ENCODE measurements around the gene SYNDIG1.

DNA sequence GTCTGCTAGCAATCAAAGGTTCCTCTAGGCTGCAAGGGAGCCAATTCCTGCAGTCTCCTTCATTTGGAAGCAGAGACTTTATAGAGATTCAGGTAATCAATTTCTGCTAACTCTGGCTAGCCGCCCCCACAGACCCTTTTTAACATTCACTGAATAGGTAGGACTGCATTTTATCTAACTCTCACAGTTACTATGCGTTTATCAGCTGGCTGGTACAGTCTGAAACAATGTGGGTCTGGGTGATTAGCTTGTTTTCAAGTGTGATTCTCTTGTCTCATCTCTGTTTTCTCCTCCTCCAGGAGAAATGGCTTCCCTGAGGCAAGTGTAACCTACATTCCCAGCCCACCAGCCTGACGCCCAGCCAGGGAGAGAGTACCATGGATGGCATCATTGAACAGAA is 73.3 kb downstream of the SYNDIG1 start:
- TF ChIP-seq MAFK (IDR thresholded peaks at IDR 0.05; ENCODE audit: low read depth, low read length) (no peak), CEBPB (IDR thresholded peaks at IDR 0.05; ENCODE audit: low read depth, low read length) (no peak), BHLHE40 (IDR thresholded peaks at IDR 0.05; ENCODE audit: low read depth, low read length) (no peak), POLR2A (IDR thresholded peaks at IDR 0.05; ENCODE audit: low read depth, low read length) (no peak), RAD21 (IDR thresholded peaks at IDR 0.05; ENCODE audit: low read length) (no peak), RCOR1 (IDR thresholded peaks at IDR 0.05; ENCODE audit: insufficient replicate concordance, low read length) (no peak), MXI1 (IDR thresholded peaks at IDR 0.05; ENCODE audit: borderline replicate concordance, low read depth, low read length) (no peak), NFE2L2 (IDR thresholded peaks at IDR 0.05; ENCODE audit: low read depth, low read length) (no peak), FOS (IDR thresholded peaks at IDR 0.05; ENCODE audit: low read depth, low read length) (no peak), SMC3 (IDR thresholded peaks at IDR 0.05; ENCODE audit: low read depth, low read length) (no peak)
- TF ChIP-seq, protein P1, sequence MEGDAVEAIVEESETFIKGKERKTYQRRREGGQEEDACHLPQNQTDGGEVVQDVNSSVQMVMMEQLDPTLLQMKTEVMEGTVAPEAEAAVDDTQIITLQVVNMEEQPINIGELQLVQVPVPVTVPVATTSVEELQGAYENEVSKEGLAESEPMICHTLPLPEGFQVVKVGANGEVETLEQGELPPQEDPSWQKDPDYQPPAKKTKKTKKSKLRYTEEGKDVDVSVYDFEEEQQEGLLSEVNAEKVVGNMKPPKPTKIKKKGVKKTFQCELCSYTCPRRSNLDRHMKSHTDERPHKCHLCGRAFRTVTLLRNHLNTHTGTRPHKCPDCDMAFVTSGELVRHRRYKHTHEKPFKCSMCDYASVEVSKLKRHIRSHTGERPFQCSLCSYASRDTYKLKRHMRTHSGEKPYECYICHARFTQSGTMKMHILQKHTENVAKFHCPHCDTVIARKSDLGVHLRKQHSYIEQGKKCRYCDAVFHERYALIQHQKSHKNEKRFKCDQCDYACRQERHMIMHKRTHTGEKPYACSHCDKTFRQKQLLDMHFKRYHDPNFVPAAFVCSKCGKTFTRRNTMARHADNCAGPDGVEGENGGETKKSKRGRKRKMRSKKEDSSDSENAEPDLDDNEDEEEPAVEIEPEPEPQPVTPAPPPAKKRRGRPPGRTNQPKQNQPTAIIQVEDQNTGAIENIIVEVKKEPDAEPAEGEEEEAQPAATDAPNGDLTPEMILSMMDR (conservative IDR thresholded peaks at IDR 0.05; ENCODE audit: low read depth, low read length): no peak
- TF ChIP-seq, protein P2, sequence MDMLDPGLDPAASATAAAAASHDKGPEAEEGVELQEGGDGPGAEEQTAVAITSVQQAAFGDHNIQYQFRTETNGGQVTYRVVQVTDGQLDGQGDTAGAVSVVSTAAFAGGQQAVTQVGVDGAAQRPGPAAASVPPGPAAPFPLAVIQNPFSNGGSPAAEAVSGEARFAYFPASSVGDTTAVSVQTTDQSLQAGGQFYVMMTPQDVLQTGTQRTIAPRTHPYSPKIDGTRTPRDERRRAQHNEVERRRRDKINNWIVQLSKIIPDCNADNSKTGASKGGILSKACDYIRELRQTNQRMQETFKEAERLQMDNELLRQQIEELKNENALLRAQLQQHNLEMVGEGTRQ (IDR thresholded peaks at IDR 0.05; ENCODE audit: low read depth, low read length): no peak
- TF ChIP-seq, protein P3, sequence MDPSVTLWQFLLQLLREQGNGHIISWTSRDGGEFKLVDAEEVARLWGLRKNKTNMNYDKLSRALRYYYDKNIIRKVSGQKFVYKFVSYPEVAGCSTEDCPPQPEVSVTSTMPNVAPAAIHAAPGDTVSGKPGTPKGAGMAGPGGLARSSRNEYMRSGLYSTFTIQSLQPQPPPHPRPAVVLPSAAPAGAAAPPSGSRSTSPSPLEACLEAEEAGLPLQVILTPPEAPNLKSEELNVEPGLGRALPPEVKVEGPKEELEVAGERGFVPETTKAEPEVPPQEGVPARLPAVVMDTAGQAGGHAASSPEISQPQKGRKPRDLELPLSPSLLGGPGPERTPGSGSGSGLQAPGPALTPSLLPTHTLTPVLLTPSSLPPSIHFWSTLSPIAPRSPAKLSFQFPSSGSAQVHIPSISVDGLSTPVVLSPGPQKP (IDR thresholded peaks at IDR 0.05; ENCODE audit: borderline replicate concordance, low read depth, low read length): no peak

All from IMR-90 (cell line).